ENCODE results near the gene AQP12B.

Gene AQP12B

GRCh38 chr2:240637116-240637900 lies 45.4 kb downstream of the AQP12B start:
- no peaks in the 10 kb centered on the region for H3K4me1 ChIP-seq (ENCODE audit: insufficient read depth, poor library complexity, severe bottlenecking)
- H3K9me3 ChIP-seq (ENCODE audit: severe bottlenecking): peaks cover 8% of the 10 kb centered on the region
- no peak for DNase-seq (ENCODE audit: low spot score)
- H3K27ac ChIP-seq (ENCODE audit: poor library complexity, severe bottlenecking): no peak overlapping the region
- H3K36me3 ChIP-seq (ENCODE audit: low read depth): no peaks in the 10 kb centered on the region
- TF ChIP-seq CTCF (IDR thresholded peaks at IDR 0.05; ENCODE audit: poor library complexity, severe bottlenecking): no peak
- H3K4me3 ChIP-seq (ENCODE audit: severe bottlenecking): no peak overlapping the region
- ATAC-seq (ENCODE audit: low read depth): no peak
- H3K27me3 ChIP-seq (ENCODE audit: insufficient read depth, poor library complexity, severe bottlenecking): peaks cover 3% of the 10 kb centered on the region

- Histone ChIP-seq H3K4me1 (ENCODE audit: insufficient read depth, poor library complexity, severe bottlenecking) (no peaks in the 10 kb centered on the region), H3K9me3 (ENCODE audit: severe bottlenecking) (peaks cover 8% of the 10 kb centered on the region), H3K4me3 (ENCODE audit: severe bottlenecking) (no peak overlapping the region), H3K27me3 (ENCODE audit: insufficient read depth, poor library complexity, severe bottlenecking) (peaks cover 3% of the 10 kb centered on the region), H3K36me3 (ENCODE audit: low read depth) (no peaks in the 10 kb centered on the region), H3K27ac (ENCODE audit: poor library complexity, severe bottlenecking) (no peak overlapping the region)
- no peak for ATAC-seq (ENCODE audit: low read depth)
- no peak for DNase-seq (ENCODE audit: low spot score)
- TF ChIP-seq CTCF (IDR thresholded peaks at IDR 0.05; ENCODE audit: poor library complexity, severe bottlenecking): no peak
These were observed 46.0 kb downstream of the AQP12B start for GRCh38 chr2:240636563-240637115.

GRCh38 chr2:240635998-240636547 lies 46.6 kb downstream of the AQP12B start:
- Histone ChIP-seq H3K27ac (ENCODE audit: poor library complexity, severe bottlenecking) (no peak overlapping the region), H3K36me3 (ENCODE audit: low read depth) (no peaks in the 10 kb centered on the region), H3K4me3 (ENCODE audit: severe bottlenecking) (no peak overlapping the region), H3K9me3 (ENCODE audit: severe bottlenecking) (peaks cover 8% of the 10 kb centered on the region), H3K4me1 (ENCODE audit: insufficient read depth, poor library complexity, severe bottlenecking) (no peaks in the 10 kb centered on the region), H3K27me3 (ENCODE audit: insufficient read depth, poor library complexity, severe bottlenecking) (peaks cover 3% of the 10 kb centered on the region)
- no peak for TF ChIP-seq CTCF (IDR thresholded peaks at IDR 0.05; ENCODE audit: poor library complexity, severe bottlenecking)
- no peak for DNase-seq (ENCODE audit: low spot score)
- no peak for ATAC-seq (ENCODE audit: low read depth)

- TF ChIP-seq CTCF (IDR thresholded peaks at IDR 0.05; ENCODE audit: poor library complexity, severe bottlenecking): no peak
- ATAC-seq (ENCODE audit: low read depth) (no peak), DNase-seq (ENCODE audit: low spot score) (no peak)
- Histone ChIP-seq H3K36me3 (ENCODE audit: low read depth) (no peaks in the 10 kb centered on the region), H3K27me3 (ENCODE audit: insufficient read depth, poor library complexity, severe bottlenecking) (peaks cover 3% of the 10 kb centered on the region), H3K4me3 (ENCODE audit: severe bottlenecking) (no peak overlapping the region), H3K4me1 (ENCODE audit: insufficient read depth, poor library complexity, severe bottlenecking) (no peaks in the 10 kb centered on the region), H3K9me3 (ENCODE audit: severe bottlenecking) (peaks cover 8% of the 10 kb centered on the region), H3K27ac (ENCODE audit: poor library complexity, severe bottlenecking) (no peak overlapping the region)
These were observed 47.3 kb downstream of the AQP12B start for GRCh38 chr2:240635121-240635997.

Data from RWPE2 (cell line).